MCF 10A (cell line): ENCODE data around the gene HLF. TPM values are rescaled to one million over a fixed set of nuclear protein-coding genes. Genes with fewer than 3 reads are reported as not detected.

ENCODE experiments used
- BruUV-seq: library from RNA; stranded (reverse); fragments of 400-500 nt; replicated peaks from 2 replicates; lab custom pipeline; 2021; lab: Mats Ljungman, UMichigan
- CTCF ChIA-PET: fragments of 300-600 bp; sonication (Branson Sonifier 250); formaldehyde crosslinking; extraction: SDS; loops from one replicate; lab custom pipeline; 2021; ENCODE audit warnings: antibody characterized with exemption, inconsistent platforms; lab: Yijun Ruan, JAX
- POLR2A ChIA-PET: fragments of 300-600, 350-650 bp; sonication (Branson Sonifier 250); formaldehyde crosslinking; extraction: SDS; loops from one replicate; lab custom pipeline; 2020; ENCODE audit warnings: antibody characterized with exemption, inconsistent platforms; lab: Yijun Ruan, JAX
- DNase-seq: peaks from one replicate; pipeline ENCODE4 v3.0.0-alpha.2; 2018; ENCODE audit not compliant: unreplicated experiment
- H3K27ac Mint-ChIP-seq: one replicate; pipeline ENCODE4 v1.8.0; 2022; ENCODE audit warnings: mild to moderate bottlenecking, low read depth, mixed read lengths; ENCODE audit not compliant: unreplicated experiment
- H3K27me3 Mint-ChIP-seq: one replicate; pipeline ENCODE4 v1.8.0; 2022; ENCODE audit warnings: mixed read lengths; ENCODE audit not compliant: insufficient read depth, unreplicated experiment
- H3K36me3 Mint-ChIP-seq: one replicate; pipeline ENCODE4 v1.8.0; 2022; ENCODE audit warnings: mild to moderate bottlenecking, moderate library complexity, mixed read lengths; ENCODE audit not compliant: insufficient read depth, unreplicated experiment
- H3K4me1 Mint-ChIP-seq: one replicate; pipeline ENCODE4 v1.8.0; 2022; ENCODE audit warnings: mixed read lengths; ENCODE audit not compliant: insufficient read depth, unreplicated experiment
- H3K4me3 Mint-ChIP-seq: one replicate; pipeline ENCODE4 v1.8.0; 2022; ENCODE audit warnings: mild to moderate bottlenecking, moderate library complexity, mixed read lengths; ENCODE audit not compliant: unreplicated experiment
- H3K9me3 Mint-ChIP-seq: one replicate; pipeline ENCODE4 v1.8.0; 2022; ENCODE audit warnings: mixed read lengths; ENCODE audit not compliant: unreplicated experiment
- CTCF ChIP-seq: fragments of 200-600 bp; IDR thresholded peaks from one replicate; pipeline ENCODE4 v1.8.0; 2022; ENCODE audit warnings: antibody characterized with exemption, mild to moderate bottlenecking; ENCODE audit not compliant: unreplicated experiment
- intact Hi-C: fragments of 100-400 bp; cut with micrococcal nuclease; formaldehyde crosslinking; loops from 2 replicates; pipeline ENCODE4 v1.14.1; 2022
- total RNA-seq: library from RNA; stranded (reverse); gene quantifications from 2 replicates; pipeline ENCODE4 v1.2.3, GENCODE V29; 2022

HLF gene
- total RNA-seq, 1 experiment from 2014 or later, result 0.23 TPM

DNA sequence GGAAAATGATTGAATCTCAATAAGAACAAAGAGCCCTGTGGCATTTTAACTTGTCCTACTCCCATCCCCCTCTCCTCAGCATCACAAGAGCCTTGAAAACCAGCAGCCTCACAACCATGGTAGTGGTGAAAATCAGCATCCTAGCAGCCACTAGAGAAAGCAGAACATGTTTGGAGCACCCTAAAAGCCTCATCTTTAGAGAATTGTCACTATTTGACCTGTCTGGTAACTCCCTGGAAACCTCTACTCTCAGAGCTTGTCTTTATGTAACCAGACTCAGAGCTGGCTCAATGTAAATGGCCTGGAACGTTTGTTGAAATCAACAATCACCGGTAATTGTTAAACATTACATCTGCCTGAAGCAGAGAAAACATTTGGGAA lies 86.1 kb downstream of the HLF start:
- intact Hi-C loops, result no loop called here
- no peak overlapping the region for H3K27ac Mint-ChIP-seq
- H3K27me3 Mint-ChIP-seq, result no peaks in the 10 kb centered on the region
- no peaks in the 10 kb centered on the region for H3K36me3 Mint-ChIP-seq
- H3K9me3 Mint-ChIP-seq, result no peaks in the 10 kb centered on the region
- BruUV-seq, result no TSS peak
- ChIA-PET POLR2A (no interaction called here), CTCF (interaction anchor here (0.8 to 7.2 kb wide), 6 partner anchors 9 to 357 kb away, joined by 3 to 154 read pairs (median 3); no protein-coding TSS in a partner anchor)
- H3K4me3 Mint-ChIP-seq, result no peak overlapping the region
- no peak for TF ChIP-seq CTCF
- DNase-seq, result no peak
- peaks cover 5% of the 10 kb centered on the region for H3K4me1 Mint-ChIP-seq

- BruUV-seq, result no TSS peak
- Mint-ChIP-seq H3K36me3 (no peaks in the 10 kb centered on the region), H3K27me3 (no peaks in the 10 kb centered on the region), H3K9me3 (no peaks in the 10 kb centered on the region), H3K4me1 (peaks cover 5% of the 10 kb centered on the region), H3K27ac (no peak overlapping the region), H3K4me3 (no peak overlapping the region)
- no peak for DNase-seq
- TF ChIP-seq CTCF, result no peak
- intact Hi-C loops, result no loop called here
- POLR2A ChIA-PET, result no interaction called here
- CTCF ChIA-PET, result interaction anchor here (0.6 to 7.2 kb wide), 10 partner anchors 9 to 1484 kb away, joined by 3 to 154 read pairs (median 3); no protein-coding TSS in a partner anchor
These were observed 86.5 kb downstream of the HLF start for GRCh38 chr17:55351226-55351625.

- no peaks in the 10 kb centered on the region for H3K4me1 Mint-ChIP-seq
- no peaks in the 10 kb centered on the region for H3K36me3 Mint-ChIP-seq
- POLR2A ChIA-PET, result interaction anchor here (1.1 to 1.2 kb wide), 2 partner anchors 159 to 385 kb away, joined by 3 to 4 read pairs; no protein-coding TSS in a partner anchor
- CTCF ChIA-PET, result interaction anchor here (0.6 to 6.0 kb wide), 7 partner anchors 13 to 363 kb away, joined by 3 to 92 read pairs (median 4); no protein-coding TSS in a partner anchor
- intact Hi-C loops, result no loop called here
- H3K4me3 Mint-ChIP-seq, result no peak overlapping the region
- H3K9me3 Mint-ChIP-seq, result no peaks in the 10 kb centered on the region
- DNase-seq, result no peak
- BruUV-seq, result no TSS peak
- no peak for TF ChIP-seq CTCF
- H3K27me3 Mint-ChIP-seq, result no peaks in the 10 kb centered on the region
- H3K27ac Mint-ChIP-seq, result no peak overlapping the region
These were observed 89.2 kb downstream of the HLF start for GRCh38 chr17:55354010-55354409.

DNA sequence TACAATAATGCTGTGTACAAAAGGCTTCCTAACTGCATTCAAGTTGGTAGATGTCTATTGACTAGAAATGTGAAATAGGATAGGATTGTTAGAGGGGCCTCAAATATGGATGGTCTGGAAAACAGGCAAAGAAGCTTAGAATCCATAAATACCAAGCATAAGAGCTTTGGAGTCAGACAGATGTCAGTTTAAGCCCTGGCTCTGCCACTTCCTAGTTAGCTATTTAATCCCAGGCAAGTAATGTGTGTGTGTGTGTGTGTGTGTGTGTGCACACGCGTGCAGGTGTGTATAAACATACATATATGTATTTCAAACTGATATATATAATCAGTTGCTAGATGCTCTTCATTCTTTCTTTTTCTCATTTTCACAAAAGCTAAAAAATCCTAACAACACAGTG lies 90.2 kb downstream of the HLF start:
- intact Hi-C loops, result loop anchor here (5.0 kb wide), 1 partner anchor 142 kb away; no protein-coding TSS in a partner anchor
- Mint-ChIP-seq H3K27ac (no peak overlapping the region), H3K4me3 (no peak overlapping the region), H3K9me3 (no peaks in the 10 kb centered on the region), H3K4me1 (no peaks in the 10 kb centered on the region), H3K27me3 (no peaks in the 10 kb centered on the region), H3K36me3 (no peaks in the 10 kb centered on the region)
- DNase-seq, result no peak
- POLR2A ChIA-PET, result interaction anchor here (1.1 kb wide), 1 partner anchor 158 kb away, joined by 4 read pairs; no protein-coding TSS in a partner anchor
- no TSS peak for BruUV-seq
- CTCF ChIA-PET, result interaction anchor here (0.5 to 8.2 kb wide), 19 partner anchors 8 to 928 kb away, joined by 3 to 92 read pairs (median 4); no protein-coding TSS in a partner anchor
- TF ChIP-seq CTCF, result no peak
